Endothelial cell of umbilical vein (primary cell): ENCODE measurements around the gene FSTL1. TPM values are rescaled to one million over a fixed set of nuclear protein-coding genes. Genes with fewer than 3 reads are reported as not detected.

Experiments used
- BruUV-seq: library from RNA; stranded (reverse); fragments of 400-500 nt; replicated peaks from 2 replicates; lab custom pipeline; 2021; lab: Mats Ljungman, UMichigan
- CTCF ChIA-PET: fragments of 300-600, 350-600 bp; sonication (Branson Sonifier 250); formaldehyde crosslinking; loops from one replicate; lab custom pipeline; 2021; ENCODE audit warnings: antibody characterized with exemption, inconsistent platforms; lab: Charles Lee
- POLR2A ChIA-PET: fragments of 300-600, 350-600 bp; sonication (Branson Sonifier 250); formaldehyde crosslinking; loops from one replicate; lab custom pipeline; 2021; ENCODE audit warnings: antibody characterized with exemption, inconsistent platforms; lab: Charles Lee
- DNase-seq: peaks from one replicate; pipeline ENCODE4 v3.0.0-alpha.2; 2011; ENCODE audit warnings: low read depth, low spot score
- FAIRE-seq: peaks from 2 replicates; lab custom pipeline; 2011; peaks lifted over from hg19 to GRCh38; lab: Jason Lieb, UNC
- H2AFZ ChIP-seq: 2 replicates; pipeline ENCODE4 v1.6.0; 2012; ENCODE audit warnings: low read depth, low read length, control low read depth, inconsistent platforms
- H3K27ac ChIP-seq: 2 replicates; pipeline ENCODE4 v1.5.1; 2011; ENCODE audit warnings: low read depth, mild to moderate bottlenecking, control low read depth, low read length, moderate library complexity; ENCODE audit not compliant: insufficient read depth
- H3K27me3 ChIP-seq, 2 experiments: 2 replicates each; pipeline versions ENCODE4 v1.6.0 to v1.6.1; 2011; ENCODE audit warnings: low read length in 2 of 2, mixed read lengths in 1 of 2; ENCODE audit not compliant: control insufficient read depth in 2 of 2, insufficient read depth in 2 of 2
- H3K36me3 ChIP-seq, 2 experiments: 2 replicates in 1 of 2; 3 replicates in 1 of 2; pipeline ENCODE4 v1.5.1; 2011; ENCODE audit warnings: low read length in 2 of 2, mild to moderate bottlenecking in 1 of 2, moderate library complexity in 1 of 2; ENCODE audit not compliant: control insufficient read depth in 2 of 2, insufficient read depth in 2 of 2; ENCODE audit errors: extremely low read depth in 1 of 2
- H3K4me1 ChIP-seq: 3 replicates; pipeline ENCODE4 v1.5.1; 2011; ENCODE audit warnings: mild to moderate bottlenecking, low read length; ENCODE audit not compliant: control insufficient read depth, insufficient read depth; ENCODE audit errors: extremely low read depth
- H3K4me2 ChIP-seq: 2 replicates; pipeline ENCODE4 v1.6.1; 2011; ENCODE audit warnings: low read length, control low read depth, mixed read lengths; ENCODE audit not compliant: insufficient read depth
- H3K4me3 ChIP-seq, 3 experiments: fragments of 200-600 bp in 1 of 3; sonication (generic), shearing (Covaris generic) in 1 of 3; replicated peaks in 1 of 3; 2 replicates each; pipeline ENCODE4 v1.5.1; 2011 to 2016; ENCODE audit warnings: control low read depth in 3 of 3, low read length in 3 of 3, mild to moderate bottlenecking in 2 of 3, inconsistent platforms in 1 of 3, low read depth in 1 of 3, moderate library complexity in 1 of 3; ENCODE audit not compliant: insufficient read depth in 1 of 3
- H3K79me2 ChIP-seq: 2 replicates; pipeline ENCODE4 v1.6.0; 2012; ENCODE audit warnings: low read length, inconsistent platforms; ENCODE audit not compliant: control insufficient read depth, insufficient read depth
- H3K9ac ChIP-seq: replicated peaks from 2 replicates; pipeline ENCODE3; 2011; ENCODE audit warnings: low read length, control low read depth; ENCODE audit not compliant: insufficient read depth; ENCODE audit errors: extremely low read depth
- H3K9me1 ChIP-seq: replicated peaks from 3 replicates; pipeline ENCODE4 v1.6.0; 2011; ENCODE audit warnings: mild to moderate bottlenecking, low read length; ENCODE audit not compliant: control insufficient read depth, insufficient read depth; ENCODE audit errors: extremely low read depth
- H3K9me3 ChIP-seq: replicated peaks from 2 replicates; pipeline ENCODE4 v1.5.1; 2012; ENCODE audit warnings: low read length, inconsistent platforms; ENCODE audit not compliant: control insufficient read depth, insufficient read depth
- H4K20me1 ChIP-seq: replicated peaks from 2 replicates; pipeline ENCODE3; 2011; ENCODE audit warnings: mild to moderate bottlenecking, low read length; ENCODE audit not compliant: control insufficient read depth, insufficient read depth; ENCODE audit errors: extremely low read depth
- CTCF ChIP-seq, 2 donors: IDR thresholded peaks; 1 replicate in 1 of 2; 2 replicates in 1 of 2; pipeline ENCODE4 v1.5.1; 2011; ENCODE audit warnings: low read length in 2 of 2, mild to moderate bottlenecking in 2 of 2, moderate library complexity in 2 of 2, control low read depth in 1 of 2, inconsistent platforms in 1 of 2, low read depth in 1 of 2; ENCODE audit not compliant: insufficient read depth in 1 of 2; ENCODE audit errors: extremely low read depth in 1 of 2
- EZH2 ChIP-seq: IDR thresholded peaks from 2 replicates; pipeline ENCODE4 v1.6.1; 2012; ENCODE audit warnings: borderline replicate concordance, low read depth, mild to moderate bottlenecking, moderate library complexity, low read length, inconsistent platforms; ENCODE audit not compliant: severe bottlenecking
- FOS ChIP-seq: IDR thresholded peaks from 2 replicates; pipeline ENCODE4 v1.6.1; 2011; ENCODE audit warnings: mild to moderate bottlenecking, low read length, moderate library complexity, borderline replicate concordance; ENCODE audit not compliant: insufficient read depth
- GATA2 ChIP-seq: IDR thresholded peaks from 2 replicates; pipeline ENCODE4 v1.7.0; 2011; ENCODE audit warnings: low read depth, mild to moderate bottlenecking, moderate library complexity, mixed read lengths, low read length; ENCODE audit not compliant: insufficient read length, insufficient read depth
- JUN ChIP-seq: IDR thresholded peaks from 2 replicates; pipeline ENCODE4 v1.6.1; 2011; ENCODE audit warnings: borderline replicate concordance, low read depth; ENCODE audit not compliant: insufficient read length, insufficient read depth
- MAX ChIP-seq: IDR thresholded peaks from 2 replicates; pipeline ENCODE4 v1.6.1; 2011; ENCODE audit not compliant: insufficient read depth, insufficient read length
- MYC ChIP-seq: IDR thresholded peaks from one replicate; pipeline ENCODE4 v1.6.1; 2011; ENCODE audit warnings: mild to moderate bottlenecking, low read depth, low read length
- POLR2A ChIP-seq: IDR thresholded peaks from 2 replicates; pipeline ENCODE4 v1.6.1; 2012; ENCODE audit warnings: low read depth, mild to moderate bottlenecking, control low read depth, low read length
- POLR2AphosphoS5 ChIP-seq: IDR thresholded peaks from 2 replicates; pipeline ENCODE4 v1.6.1; 2012; ENCODE audit warnings: low read depth, mild to moderate bottlenecking, control low read depth, low read length, moderate library complexity; ENCODE audit not compliant: insufficient read depth
- dilution Hi-C: fragments of 300-500 bp; cut with MboI; formaldehyde crosslinking; loops from one replicate; pipeline ENCODE4 v1.15.0; 2019; ENCODE audit warnings: low sequenced_read_pairs; ENCODE audit not compliant: extremely low pct_ligation_motif_present
- intact Hi-C: fragments of 100-400 bp; cut with micrococcal nuclease; formaldehyde crosslinking; loops from one replicate; pipeline ENCODE4 v1.10.0; 2022
- polyA plus RNA-seq, 4 experiments: library from polyadenylated mRNA; depleted of rRNA in 3 of 4; stranded (reverse) in 3 of 4; unstranded in 1 of 4; fragments of >200 nt; gene quantifications; 2 replicates each; pipeline versions ENCODE4 v1.2.1 to v1.2.3, GENCODE V29; 2011 to 2012; ENCODE audit warnings: missing spikeins in 1 of 4
- total RNA-seq: library from RNA; stranded (reverse); gene quantifications from 2 replicates; pipeline ENCODE4 v1.2.3, GENCODE V29; 2021

FSTL1 gene
- total and polyA plus RNA-seq, 2 donors (not counting 3 experiments of a cell fraction or from before 2014, with no cell fraction given) = 235 to 562 TPM

GRCh38 chr3:120440001-120440703 is 10.6 kb downstream of the FSTL1 start:
- Histone ChIP-seq H3K27ac (peak overlapping the region; percentile 91), H3K4me1 (peaks cover 67% of the 10 kb centered on the region), H3K9me1 (no peaks in the 10 kb centered on the region), H3K9me3 (no peaks in the 10 kb centered on the region), H3K4me2 (no peak overlapping the region), H3K36me3 (peaks cover 4 to 10% of the 10 kb centered on the region in 2 experiments), H3K79me2 (peaks cover 78% of the 10 kb centered on the region), H3K27me3 (no peaks in the 10 kb centered on the region), H3K9ac (peak overlapping the region; percentile 63), H4K20me1 (no peaks in the 10 kb centered on the region), H2AFZ (no peak overlapping the region), H3K4me3 (no peak overlapping the region)
- intact Hi-C loops = no loop called here
- CTCF ChIA-PET = interaction anchor here (1.0 to 24.8 kb wide), 4 partner anchors 11 to 119 kb away, joined by 3 to 367 read pairs (median 13); partner anchors contain the start of gene FSTL1
- FAIRE-seq (no peak), DNase-seq (no peak)
- TF ChIP-seq CTCF (IDR thresholded peaks at IDR 0.05; ENCODE audit: extremely low read depth in 1 of 2, insufficient read depth in 1 of 2, low read depth in 1 of 2, low read length in 2 of 2) (no peak), JUN (no peak), MAX (no peak), EZH2 (no peak), FOS (no peak), GATA2 (no peak), POLR2A (no peak), POLR2AphosphoS5 (no peak), MYC (no peak)
- dilution Hi-C loops = no loop called here
- POLR2A ChIA-PET = interaction anchor here (1.8 kb wide), 1 partner anchor 9 kb away, joined by 4 read pairs; no protein-coding TSS in a partner anchor
- BruUV-seq = no TSS peak
